ENCODE results near the gene CYB561D2.

- TF ChIP-seq, protein P1, sequence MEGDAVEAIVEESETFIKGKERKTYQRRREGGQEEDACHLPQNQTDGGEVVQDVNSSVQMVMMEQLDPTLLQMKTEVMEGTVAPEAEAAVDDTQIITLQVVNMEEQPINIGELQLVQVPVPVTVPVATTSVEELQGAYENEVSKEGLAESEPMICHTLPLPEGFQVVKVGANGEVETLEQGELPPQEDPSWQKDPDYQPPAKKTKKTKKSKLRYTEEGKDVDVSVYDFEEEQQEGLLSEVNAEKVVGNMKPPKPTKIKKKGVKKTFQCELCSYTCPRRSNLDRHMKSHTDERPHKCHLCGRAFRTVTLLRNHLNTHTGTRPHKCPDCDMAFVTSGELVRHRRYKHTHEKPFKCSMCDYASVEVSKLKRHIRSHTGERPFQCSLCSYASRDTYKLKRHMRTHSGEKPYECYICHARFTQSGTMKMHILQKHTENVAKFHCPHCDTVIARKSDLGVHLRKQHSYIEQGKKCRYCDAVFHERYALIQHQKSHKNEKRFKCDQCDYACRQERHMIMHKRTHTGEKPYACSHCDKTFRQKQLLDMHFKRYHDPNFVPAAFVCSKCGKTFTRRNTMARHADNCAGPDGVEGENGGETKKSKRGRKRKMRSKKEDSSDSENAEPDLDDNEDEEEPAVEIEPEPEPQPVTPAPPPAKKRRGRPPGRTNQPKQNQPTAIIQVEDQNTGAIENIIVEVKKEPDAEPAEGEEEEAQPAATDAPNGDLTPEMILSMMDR (IDR thresholded peaks at IDR 0.05; ENCODE audit: low read depth, low read length, poor library complexity, severe bottlenecking) = no peak
- TF ChIP-seq EZH2phosphoT487 (IDR thresholded peaks at IDR 0.05; ENCODE audit: borderline replicate concordance, low read length) = no peak
Observed at GRCh38 chr3:50381383-50381782, 30.7 kb downstream of the CYB561D2 start.
